Measurements from ENCODE around the gene SLC17A8.

- TF ChIP-seq POLR2AphosphoS5 (IDR thresholded peaks at IDR 0.05; ENCODE audit: insufficient read depth in 1 of 2, low read depth in 1 of 2), result no peak
- peak in 1 of 3 experiments; percentile 20 for TF ChIP-seq CTCF (IDR thresholded peaks at IDR 0.05)
Measured at GRCh38 chr12:100348657-100349454, 8.0 kb upstream of the SLC17A8 start.
